GM18520 (cell line): Measurements from ENCODE around the gene CFAP299.
"Not testable (repeated sequence)": the region's sequence is repeated elsewhere in the genome, so short reads cannot be mapped to it uniquely, and the experiment has no call there.

Experiments used
- ATAC-seq: cut with Tn5 transposase; IDR thresholded peaks from one replicate; pipeline ENCODE4 v1.9.1; 2021; ENCODE audit not compliant: unreplicated experiment

The CFAP299 gene

DNA sequence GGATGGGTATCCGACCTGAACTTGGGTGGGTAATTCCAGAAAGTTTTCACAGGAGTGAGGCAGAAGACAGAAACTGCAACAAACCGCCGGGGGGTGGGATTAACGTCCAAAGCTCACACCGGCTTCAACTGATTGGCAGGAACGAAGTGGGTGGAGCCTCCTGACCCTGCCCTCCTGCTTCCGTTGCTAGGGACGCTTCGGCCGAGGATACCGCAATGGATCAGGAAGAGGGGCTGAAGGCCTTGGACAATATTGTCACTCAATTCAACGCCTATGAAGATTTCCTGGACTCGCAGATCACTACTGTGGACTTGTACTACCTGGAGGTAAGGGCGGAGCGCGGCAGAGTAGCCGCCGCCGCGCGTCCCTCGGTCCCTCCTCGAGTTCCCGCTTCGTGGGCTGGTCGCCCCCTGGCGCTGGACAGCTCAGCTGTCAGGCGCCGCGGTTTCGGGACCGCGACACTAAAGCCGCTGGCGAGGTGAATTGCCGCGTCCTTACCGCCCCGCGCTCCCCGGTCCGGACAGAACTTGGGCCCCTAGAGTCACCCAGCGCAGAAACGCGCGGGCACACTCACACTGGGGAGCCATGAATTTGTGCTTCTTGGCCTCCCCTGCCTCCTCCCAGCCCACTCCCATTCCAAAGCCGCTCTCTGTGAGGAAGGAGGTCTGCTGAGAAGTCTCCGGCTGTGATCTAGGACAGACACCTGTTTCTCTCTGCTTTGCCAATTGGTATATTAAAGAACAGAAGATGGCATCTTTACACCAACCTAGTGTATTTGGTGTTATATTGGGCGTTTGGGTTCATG is at the start of gene CFAP299:
CFAP299 (plus strand) TSS at position 177 of the 805 bp plus-strand sequence.
- ATAC-seq: peak; percentile 95

DNA sequence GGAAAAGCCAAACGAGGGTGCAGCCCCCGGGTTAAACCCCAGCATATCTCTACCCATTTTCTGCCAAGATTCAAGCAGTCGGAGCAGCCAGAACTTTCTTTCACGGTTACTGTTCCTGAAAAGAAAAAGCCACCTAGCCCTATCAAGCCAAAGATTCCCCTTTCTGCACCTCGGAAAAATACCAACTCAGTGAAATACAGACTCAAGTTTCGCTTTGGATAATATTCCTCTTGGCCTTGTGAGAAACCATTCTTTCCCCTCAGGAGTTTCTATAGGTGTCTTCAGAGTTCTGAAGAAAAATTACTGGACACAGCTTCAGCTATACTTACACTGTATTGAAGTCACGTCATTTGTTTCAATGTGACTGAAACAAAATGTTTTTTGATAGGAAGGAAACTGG is 49.1 kb upstream of the CFAP299 start:
- no peak for ATAC-seq

DNA sequence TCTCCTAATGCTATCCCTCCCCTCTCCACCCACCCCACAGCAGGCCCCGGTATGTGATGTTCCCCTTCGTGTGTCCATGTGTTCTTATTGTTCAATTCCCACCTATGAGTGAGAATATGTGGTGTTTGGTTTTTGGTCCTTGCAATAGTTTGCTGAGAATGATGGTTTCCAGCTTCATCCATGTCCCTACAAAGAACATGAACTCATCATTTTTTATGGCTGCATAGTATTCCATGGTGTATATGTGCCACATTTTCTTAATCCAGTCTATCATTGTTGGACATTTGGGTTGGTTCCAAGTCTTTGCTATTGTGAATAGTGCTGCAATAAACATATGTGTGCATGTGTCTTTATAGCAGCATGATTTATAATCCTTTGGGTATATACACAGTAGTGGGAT is 44.9 kb upstream of the CFAP299 start:
- not testable (repeated sequence) for ATAC-seq

DNA sequence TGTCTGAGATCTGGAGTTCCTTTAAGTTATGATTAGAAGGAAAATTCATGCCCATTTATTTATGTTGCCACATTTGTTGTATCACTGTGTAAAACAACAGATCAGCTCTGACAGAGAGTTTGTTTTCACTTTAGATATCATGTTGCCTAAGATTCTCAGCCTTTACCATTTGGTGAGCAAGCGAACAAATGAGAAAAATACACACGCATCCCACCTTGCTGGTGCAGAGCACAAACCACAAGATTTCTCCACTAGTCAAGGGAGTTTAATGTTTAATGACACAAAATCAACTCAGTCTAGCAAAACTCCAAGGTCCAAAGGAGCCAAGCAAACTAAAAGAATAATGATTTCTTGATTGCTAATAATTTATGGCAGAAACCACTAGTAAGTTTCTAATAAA is 41.3 kb upstream of the CFAP299 start:
- ATAC-seq: no peak

DNA sequence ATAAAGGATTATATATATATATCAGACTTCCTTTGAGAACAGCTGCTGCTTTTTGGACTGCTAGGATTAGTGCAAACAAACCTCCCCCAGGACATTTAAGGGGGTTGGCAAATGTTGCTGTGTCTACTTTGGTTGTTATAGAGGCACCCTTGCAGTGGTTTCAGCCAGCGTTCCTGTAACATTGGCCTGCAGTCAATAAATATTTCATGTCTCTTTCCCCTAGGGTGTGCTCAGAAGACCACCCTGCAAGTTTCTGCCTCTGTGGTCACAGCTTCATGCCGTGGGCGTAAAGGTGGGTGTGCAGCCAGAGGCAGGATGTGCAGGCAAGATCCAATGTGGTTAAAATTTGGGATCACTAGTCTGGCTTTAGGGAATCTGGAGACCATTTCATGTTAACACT is 40.2 kb upstream of the CFAP299 start:
- ATAC-seq: no peak

DNA sequence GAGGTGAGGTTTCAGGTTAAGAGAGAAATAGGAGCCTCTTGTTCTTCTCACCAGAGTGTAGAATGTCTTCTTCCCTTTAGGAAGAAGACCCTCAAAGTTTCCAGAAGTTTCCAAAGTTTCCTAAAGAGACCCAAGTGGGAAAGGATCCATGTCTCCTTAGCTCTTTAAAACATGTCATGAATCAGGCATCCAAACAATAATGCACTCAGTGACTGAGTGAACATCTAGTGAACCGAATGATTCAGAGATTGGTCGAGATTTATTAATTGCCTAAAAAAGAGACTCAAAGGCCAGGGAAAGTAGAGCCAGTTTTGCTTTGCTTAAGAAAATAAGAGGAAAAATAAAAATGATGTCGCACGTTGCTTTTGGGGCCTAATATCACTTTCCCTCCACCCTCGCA is 39.7 kb upstream of the CFAP299 start:
- ATAC-seq: no peak

DNA sequence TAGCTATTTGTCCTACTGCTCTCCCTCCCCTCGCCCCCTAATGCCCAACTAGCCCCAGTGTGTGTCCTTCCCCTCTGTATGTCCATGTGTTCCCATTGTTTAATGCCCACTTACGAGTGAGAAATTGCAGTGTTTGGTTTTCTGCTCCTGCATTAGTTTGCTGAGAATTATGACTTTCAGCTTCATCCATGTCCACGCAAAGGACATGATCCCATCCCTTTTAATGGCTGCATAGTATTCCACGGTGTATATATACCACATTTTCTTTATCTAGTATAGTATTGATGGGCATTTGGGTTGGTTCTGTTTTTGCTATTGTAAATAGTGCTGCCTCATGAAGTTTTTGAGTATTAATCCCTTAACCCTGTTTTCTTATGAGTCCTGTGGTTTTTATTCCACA is 33.6 kb upstream of the CFAP299 start:
- no peak for ATAC-seq

DNA sequence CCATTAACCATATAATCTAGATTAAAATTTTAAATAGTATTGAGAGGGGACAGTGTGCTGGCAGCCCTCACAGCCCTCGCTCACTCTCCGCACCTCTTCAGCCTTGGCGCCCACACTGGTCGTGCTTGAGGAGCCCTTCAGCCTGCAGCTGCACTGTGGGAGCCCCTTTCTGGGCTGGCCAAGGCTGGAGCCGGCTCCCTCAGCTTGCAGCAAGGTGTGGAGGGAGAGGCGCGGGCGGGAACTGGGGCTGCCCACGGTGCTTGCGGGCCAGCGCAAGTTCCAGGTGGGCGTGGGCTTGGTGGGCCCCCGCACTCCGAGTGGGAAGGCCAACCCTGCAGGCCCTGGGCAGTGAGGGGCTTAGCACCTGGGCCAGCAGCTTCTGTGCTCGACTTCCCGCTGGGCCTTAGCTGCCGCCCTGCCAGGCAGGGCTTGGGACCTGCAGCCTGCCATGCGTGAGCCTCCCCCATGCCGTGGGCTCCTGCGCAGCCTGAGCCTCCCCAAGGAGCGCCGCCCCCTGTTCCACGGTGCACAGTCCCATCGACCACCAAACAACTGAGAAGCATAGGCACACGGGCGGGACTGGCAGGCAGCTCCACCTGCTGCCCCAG is 32.8 kb upstream of the CFAP299 start:
- ATAC-seq: no peak

DNA sequence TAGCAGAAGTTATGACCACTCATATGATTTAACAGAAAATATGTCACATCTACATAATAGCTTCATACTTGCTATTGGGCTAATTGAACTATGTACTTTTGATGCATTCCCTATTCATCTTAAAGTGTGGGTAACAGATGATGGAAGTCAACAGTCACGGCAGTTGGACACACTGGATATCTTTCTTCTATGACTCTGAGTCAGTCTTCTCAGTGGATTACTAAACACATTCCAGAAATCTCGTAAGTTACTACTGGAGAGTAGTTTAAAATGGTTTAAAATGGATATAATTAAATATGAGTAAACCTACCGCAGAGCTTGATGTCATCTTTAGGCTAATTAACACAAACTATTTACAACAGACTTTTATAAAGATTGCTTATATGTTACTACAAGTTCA is 30.1 kb upstream of the CFAP299 start:
- no peak for ATAC-seq

DNA sequence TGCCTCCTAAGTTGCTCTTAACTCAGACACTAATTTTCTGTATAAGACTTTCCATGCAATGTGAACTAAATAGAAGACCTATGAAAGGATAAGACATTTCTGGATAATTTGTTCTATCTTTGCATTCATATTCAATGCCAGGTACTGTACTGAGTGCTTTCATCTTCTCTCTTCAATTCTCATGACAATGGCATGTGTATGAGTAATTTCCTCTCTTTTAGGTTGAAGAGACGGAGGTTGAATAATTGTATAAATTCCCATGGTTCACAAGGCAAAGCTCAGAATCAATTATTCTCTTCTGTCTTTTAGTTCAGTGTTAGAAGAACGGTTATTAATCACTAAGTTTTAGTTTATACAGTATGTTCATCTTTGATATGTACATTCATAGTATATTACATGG is 29.3 kb upstream of the CFAP299 start:
- no peak for ATAC-seq

DNA sequence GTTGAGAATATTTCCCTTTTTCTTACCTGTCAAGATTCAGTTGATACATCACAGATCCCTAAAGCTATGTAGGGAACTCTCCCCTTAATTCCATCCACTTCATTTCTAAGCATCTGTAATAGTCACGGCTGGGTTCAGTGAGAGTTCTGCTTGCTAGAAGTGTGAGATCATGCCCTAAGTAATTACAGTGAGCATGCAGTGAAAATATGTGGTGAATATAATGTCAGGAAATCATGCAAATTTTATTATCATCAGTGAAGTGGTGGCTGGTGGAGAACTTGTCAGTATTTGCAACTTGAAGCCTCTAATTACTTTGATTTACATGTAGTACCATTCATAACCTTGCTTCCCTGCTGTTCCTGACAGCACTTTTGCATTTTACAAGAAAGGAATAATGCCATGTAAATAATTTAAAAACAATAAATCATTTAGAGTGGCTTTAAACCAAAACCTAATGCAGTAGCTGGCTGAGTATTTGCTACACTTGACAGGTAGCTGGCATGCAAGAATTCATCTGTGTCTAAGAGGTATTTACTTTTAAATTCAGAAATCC is 28.3 kb upstream of the CFAP299 start:
- no peak for ATAC-seq

DNA sequence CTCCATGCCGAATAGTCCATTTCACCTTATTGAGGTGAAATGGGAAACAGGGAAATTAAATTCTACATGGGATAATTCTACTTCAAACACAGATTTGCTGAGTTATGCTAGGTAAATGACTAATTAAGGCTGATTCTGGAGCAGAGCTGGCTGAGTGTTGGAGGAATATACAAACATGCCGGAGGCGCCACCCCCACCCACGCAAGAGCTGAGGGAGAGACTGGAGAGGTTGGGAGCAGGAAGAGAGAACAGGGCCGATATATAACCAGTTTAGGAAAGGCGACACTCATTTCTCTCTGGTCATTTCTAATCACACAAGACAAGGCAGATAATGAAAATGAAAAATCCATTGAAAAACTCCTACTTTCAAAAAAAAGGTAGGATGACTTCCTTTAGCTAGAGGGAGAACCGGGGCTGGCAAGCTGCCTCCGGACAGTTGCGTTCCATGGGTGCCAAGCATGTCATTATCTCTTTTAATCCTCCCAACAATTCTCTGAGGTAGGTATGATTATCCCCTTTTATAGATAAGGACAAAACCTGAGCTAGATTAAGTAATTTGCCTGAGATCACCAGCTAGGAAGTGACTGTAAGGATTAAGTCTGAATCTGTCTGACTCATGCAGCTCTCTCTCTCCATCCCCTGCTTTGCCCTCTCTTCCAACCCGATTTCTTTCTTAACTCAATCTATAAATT is 27.6 kb upstream of the CFAP299 start:
- no peak for ATAC-seq

DNA sequence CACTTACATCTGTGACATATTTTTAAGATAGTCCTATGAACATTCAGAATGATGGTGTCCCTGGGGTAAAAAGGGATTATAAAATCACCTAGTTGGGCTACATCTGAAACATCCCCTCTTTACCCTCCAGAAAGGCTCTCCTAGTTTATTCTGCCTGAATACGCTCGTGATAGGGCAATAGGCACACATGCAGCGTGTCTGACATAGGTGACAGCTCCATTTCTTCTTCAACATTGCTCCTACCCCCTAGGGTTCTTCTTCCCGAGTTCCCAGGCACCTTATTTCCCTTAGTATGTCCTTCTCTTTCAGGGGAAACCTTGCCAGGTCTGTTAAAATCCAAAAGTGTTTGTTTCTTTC is 27.1 kb upstream of the CFAP299 start:
- ATAC-seq: no peak

DNA sequence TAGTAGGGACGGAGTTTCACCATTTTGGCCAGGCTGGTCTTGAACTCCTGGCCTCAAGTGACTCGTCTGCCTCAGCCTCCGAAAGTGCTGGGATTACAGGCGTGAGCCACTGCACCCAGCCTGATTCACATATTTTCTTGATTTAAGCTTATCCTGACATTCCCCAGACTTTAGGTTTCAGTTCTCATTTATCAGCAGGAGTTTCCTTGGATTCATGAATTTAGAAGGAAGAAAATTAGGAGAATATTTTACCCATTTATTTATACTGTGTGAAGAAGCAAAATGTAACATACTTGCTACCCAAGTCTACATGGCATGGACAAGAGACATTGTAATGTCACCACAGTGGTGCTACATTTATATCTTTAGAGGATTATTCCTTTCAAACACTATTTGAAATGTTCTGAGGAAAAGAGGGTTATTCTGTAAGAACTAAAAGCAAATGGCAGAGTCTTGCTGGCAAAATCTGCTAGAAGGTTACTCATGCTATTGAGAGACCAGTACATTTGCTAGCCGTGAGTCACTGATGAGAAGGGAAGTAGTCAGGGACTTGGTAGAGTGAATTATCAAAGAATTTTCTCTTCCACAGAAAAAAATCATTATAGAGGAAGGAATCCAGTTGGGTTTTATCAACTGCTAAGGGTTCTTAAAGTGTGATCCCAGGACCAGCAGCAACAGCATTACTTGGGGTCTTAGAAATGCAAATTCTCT is 26.1 kb upstream of the CFAP299 start:
- no peak for ATAC-seq

DNA sequence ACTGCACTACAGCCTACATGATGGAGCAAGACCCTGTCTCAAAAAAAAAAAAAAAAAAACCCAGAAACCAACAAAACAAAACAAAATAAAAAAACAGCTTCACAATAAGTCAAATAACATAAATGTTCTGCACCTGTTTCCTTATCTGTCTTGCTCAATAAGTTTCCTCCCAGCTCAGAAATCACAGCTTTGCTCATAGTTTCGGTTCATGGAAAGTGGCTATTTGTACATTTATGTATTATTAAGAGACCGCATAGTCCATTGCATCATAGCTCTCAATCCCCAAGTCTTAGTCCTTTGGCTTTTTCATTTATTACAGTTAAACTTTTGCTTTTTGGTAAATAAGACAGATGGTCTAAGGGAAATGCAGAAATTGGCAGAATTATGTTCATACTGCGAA is 24.4 kb upstream of the CFAP299 start:
- ATAC-seq: no peak

DNA sequence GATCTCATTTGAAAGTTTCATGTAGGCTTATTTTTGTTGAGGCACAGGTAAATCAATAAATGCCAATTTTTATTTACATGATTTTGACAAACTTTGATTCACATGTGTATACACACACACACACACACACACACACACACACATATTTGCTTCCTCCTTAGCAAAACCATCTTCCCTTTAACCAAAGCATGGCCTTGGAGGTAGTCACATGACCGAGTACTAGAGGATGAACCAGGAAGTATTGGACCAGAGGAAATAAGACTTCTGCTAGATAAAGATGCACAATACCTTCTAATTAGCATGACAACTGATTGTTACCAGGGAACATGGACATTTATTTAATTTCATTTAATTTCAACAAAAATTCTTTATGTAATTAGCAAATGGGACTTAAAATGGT is 23.4 kb upstream of the CFAP299 start:
- ATAC-seq: no peak

DNA sequence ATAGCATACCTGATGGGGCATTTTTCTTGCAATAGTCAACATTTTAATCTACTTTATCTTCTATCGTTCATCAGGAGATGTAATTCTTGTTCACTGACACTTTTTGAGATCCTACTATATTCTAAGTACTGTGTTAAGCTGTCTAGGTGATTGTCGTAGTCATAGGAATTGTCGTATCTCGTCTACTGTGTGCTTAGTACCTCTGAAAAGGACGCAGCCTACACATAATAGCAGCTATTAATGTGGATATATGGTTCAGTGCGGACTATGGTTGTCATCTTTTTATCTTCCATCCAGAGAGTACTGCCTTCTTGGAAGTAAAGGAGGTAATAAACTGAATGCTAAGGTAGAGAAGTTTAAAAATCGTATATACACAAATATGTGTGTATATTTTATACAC is 21.9 kb upstream of the CFAP299 start:
- no peak for ATAC-seq

DNA sequence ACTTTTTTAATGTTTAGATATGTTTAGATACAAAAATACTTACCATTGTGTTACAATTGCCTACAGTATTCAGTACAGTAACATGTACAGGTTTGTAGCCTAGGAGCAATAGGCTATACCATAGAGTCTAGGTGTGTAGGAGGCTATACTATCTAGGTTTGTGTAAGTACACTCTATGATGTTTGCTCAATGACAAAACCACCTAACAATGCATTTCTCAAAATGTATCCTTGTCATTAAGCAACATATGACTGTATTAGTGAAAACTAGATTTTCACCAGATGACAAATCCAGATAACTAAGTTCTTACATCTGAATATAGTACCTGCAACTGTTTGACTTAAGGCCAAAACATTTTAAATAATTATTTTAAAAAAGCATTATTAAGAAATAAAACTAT is 19.7 kb upstream of the CFAP299 start:
- ATAC-seq: not testable (repeated sequence)

DNA sequence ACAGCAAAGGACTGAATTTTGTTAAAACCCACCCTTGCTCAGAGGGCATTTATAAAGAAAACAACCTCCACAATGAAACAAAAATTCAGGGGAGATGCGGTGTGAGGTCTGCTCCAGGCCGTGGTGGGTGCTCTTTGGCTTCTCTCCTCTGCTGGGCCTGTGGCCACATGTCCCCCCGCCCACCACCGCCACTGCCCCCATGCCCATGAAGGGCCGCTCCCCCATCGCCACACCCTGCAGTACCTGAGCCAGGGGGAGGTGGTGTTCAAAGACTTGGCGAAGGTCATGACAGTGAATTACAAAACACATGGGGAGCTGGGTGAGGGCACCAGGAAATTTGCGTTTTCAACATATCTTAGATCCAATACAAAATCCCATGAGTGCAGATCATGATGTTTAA is 14.2 kb upstream of the CFAP299 start:
- ATAC-seq: no peak

DNA sequence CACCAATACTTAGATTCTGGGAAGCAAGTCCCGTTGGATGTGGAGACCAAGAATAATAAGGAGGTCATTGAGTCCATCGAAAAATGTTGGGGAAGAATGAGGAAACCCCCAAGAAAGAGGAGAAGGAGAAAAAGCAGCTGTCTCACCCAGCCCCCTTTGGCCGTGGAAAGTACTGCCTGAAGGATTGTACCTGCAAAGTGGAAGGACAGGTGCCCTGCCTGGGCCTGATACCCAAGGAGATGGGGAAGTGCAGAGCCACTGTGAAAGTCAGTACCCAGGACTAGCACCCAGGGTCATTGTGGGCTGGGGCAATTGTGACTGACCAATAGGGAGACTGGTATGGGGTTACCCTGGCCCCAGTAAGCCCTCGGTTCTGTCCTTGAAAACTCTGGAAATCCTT is 13.8 kb upstream of the CFAP299 start:
- no peak for ATAC-seq

DNA sequence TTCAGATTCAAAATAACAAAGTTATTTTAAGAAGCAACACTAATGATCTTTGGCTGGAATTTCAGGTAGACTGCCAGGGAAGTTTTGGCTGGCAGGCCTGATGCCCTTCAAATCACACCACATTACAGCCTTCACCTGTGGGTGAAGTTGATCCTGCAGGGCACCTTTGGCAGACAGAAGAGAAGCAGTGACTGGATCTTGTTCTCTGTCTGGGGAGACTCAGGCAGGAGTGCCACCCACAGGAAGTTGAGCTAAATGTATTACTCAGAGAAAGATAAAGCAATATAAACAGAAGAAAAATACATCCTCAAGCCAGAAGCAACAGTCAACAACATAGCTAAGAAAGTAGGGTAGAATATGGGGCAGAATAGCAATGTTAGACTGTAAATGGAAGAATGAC is 12.8 kb upstream of the CFAP299 start:
- no peak for ATAC-seq
